DND-41 (cell line): ENCODE measurements around the gene RBBP5.

Experiments
- EZH2 ChIP-seq: IDR thresholded peaks from 3 replicates; pipeline ENCODE4 v1.6.1; 2012; ENCODE audit warnings: borderline replicate concordance, low read depth, mild to moderate bottlenecking, moderate library complexity, low read length, inconsistent platforms; ENCODE audit not compliant: severe bottlenecking
- TF ChIP-seq, protein P1 (sequence below): IDR thresholded peaks from 2 replicates; pipeline ENCODE4 v1.5.1; 2012; ENCODE audit warnings: borderline replicate concordance, low read length, moderate library complexity, mild to moderate bottlenecking; ENCODE audit not compliant: poor library complexity, severe bottlenecking; ENCODE audit errors: extremely low read depth

- TF ChIP-seq EZH2: no peak
- TF ChIP-seq, protein P1, sequence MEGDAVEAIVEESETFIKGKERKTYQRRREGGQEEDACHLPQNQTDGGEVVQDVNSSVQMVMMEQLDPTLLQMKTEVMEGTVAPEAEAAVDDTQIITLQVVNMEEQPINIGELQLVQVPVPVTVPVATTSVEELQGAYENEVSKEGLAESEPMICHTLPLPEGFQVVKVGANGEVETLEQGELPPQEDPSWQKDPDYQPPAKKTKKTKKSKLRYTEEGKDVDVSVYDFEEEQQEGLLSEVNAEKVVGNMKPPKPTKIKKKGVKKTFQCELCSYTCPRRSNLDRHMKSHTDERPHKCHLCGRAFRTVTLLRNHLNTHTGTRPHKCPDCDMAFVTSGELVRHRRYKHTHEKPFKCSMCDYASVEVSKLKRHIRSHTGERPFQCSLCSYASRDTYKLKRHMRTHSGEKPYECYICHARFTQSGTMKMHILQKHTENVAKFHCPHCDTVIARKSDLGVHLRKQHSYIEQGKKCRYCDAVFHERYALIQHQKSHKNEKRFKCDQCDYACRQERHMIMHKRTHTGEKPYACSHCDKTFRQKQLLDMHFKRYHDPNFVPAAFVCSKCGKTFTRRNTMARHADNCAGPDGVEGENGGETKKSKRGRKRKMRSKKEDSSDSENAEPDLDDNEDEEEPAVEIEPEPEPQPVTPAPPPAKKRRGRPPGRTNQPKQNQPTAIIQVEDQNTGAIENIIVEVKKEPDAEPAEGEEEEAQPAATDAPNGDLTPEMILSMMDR: no peak
Observed at GRCh38 chr1:205062319-205062718, 59.5 kb downstream of the RBBP5 start.
